Naive thymus-derived CD4-positive, alpha-beta T cell (primary cell): ENCODE data around the gene TUBGCP4. TPM values are rescaled to one million over a fixed set of nuclear protein-coding genes. Genes with fewer than 3 reads are reported as not detected.

Source experiments
- ATAC-seq: fragments of 150-1000 bp; cut with Tn5 transposase; 2 replicates; pipeline ENCODE4 v1.10.0; 2021; ENCODE audit warnings: mild to moderate bottlenecking, moderate library complexity
- CTCF ChIA-PET: fragments of 350-600 bp; sonication (Branson Sonifier 250); formaldehyde crosslinking; loops from one replicate; lab custom pipeline; 2021; ENCODE audit warnings: antibody characterized with exemption; lab: Charles Lee
- POLR2A ChIA-PET: fragments of 350-600 bp; sonication (Branson Sonifier 250); formaldehyde crosslinking; loops from one replicate; lab custom pipeline; 2021; ENCODE audit warnings: antibody characterized with exemption, inconsistent platforms; lab: Charles Lee
- DNase-seq, 9 donors: peaks; one replicate each; pipeline versions ENCODE4 v3.0.0 to v3.0.0-alpha.2; 2020 to 2022; ENCODE audit warnings: mixed read lengths in 1 of 9
- H3K27ac ChIP-seq: one replicate; pipeline ENCODE4 v1.7.0; 2013; ENCODE audit warnings: mild to moderate bottlenecking, low read depth, low read length, moderate library complexity
- H3K27me3 ChIP-seq, 2 donors: one replicate each; pipeline ENCODE4 v1.7.0; 2013; ENCODE audit warnings: low read length in 2 of 2, mild to moderate bottlenecking in 2 of 2, moderate library complexity in 2 of 2; ENCODE audit not compliant: control insufficient read depth in 2 of 2, insufficient read depth in 2 of 2
- H3K36me3 ChIP-seq, 3 experiments: 1 replicate in 2 of 3; 2 replicates in 1 of 3; pipeline ENCODE4 v1.7.0; 2013; ENCODE audit warnings: low read length in 3 of 3, mild to moderate bottlenecking in 3 of 3, moderate library complexity in 1 of 3; ENCODE audit not compliant: insufficient read depth in 3 of 3, control insufficient read depth in 2 of 3
- H3K4me1 ChIP-seq, 2 donors: one replicate each; pipeline ENCODE4 v1.7.0; 2013; ENCODE audit warnings: low read length in 2 of 2, mild to moderate bottlenecking in 2 of 2, moderate library complexity in 1 of 2; ENCODE audit not compliant: control insufficient read depth in 2 of 2, insufficient read depth in 2 of 2
- H3K4me3 ChIP-seq: 2 replicates; pipeline ENCODE4 v1.7.0; 2013; ENCODE audit warnings: mild to moderate bottlenecking, low read length
- H3K9me3 ChIP-seq, 3 experiments: 1 replicate in 2 of 3; 2 replicates in 1 of 3; pipeline ENCODE4 v1.7.0; 2013; ENCODE audit warnings: low read length in 3 of 3; ENCODE audit not compliant: control insufficient read depth in 2 of 3
- H3K27ac Mint-ChIP-seq, 9 donors: one replicate each; pipeline ENCODE4 v1.8.0; 2020 to 2022; ENCODE audit warnings: mixed read lengths in 9 of 9, mild to moderate bottlenecking in 8 of 9, moderate library complexity in 5 of 9, inconsistent platforms in 2 of 9
- H3K27me3 Mint-ChIP-seq, 5 donors: one replicate each; pipeline ENCODE4 v1.8.0; 2021 to 2022; ENCODE audit warnings: mixed read lengths in 5 of 5, mild to moderate bottlenecking in 1 of 5
- H3K36me3 Mint-ChIP-seq, 5 donors: one replicate each; pipeline ENCODE4 v1.8.0; 2020 to 2022; ENCODE audit warnings: mixed read lengths in 5 of 5, mild to moderate bottlenecking in 3 of 5, inconsistent platforms in 1 of 5
- H3K4me1 Mint-ChIP-seq, 7 donors: one replicate each; pipeline ENCODE4 v1.8.0; 2020 to 2022; ENCODE audit warnings: mixed read lengths in 7 of 7, mild to moderate bottlenecking in 3 of 7, inconsistent platforms in 1 of 7
- H3K4me3 Mint-ChIP-seq, 10 donors: one replicate each; pipeline ENCODE4 v1.8.0; 2020 to 2022; ENCODE audit warnings: mild to moderate bottlenecking in 10 of 10, mixed read lengths in 10 of 10, moderate library complexity in 6 of 10, inconsistent platforms in 2 of 10
- H3K9me3 Mint-ChIP-seq, 11 donors: one replicate each; pipeline ENCODE4 v1.8.0; 2020 to 2022; ENCODE audit warnings: mixed read lengths in 11 of 11, mild to moderate bottlenecking in 4 of 11, inconsistent platforms in 1 of 11, moderate library complexity in 1 of 11
- intact Hi-C, 2 donors: fragments of 100-400 bp; cut with micrococcal nuclease; formaldehyde crosslinking; loops; one replicate each; pipeline ENCODE4 v1.15.1; 2023
- polyA plus RNA-seq, 2 donors: library from polyadenylated mRNA; unstranded; fragments of 300-500 nt; fragmentation: Illumina TruSeq; gene quantifications; one replicate each; pipeline ENCODE4 v1.2.3, GENCODE V29; 2021
- total RNA-seq, 6 experiments: library from RNA in 5 of 6; stranded (reverse) in 5 of 6; gene quantifications; 1 replicate in 5 of 6; 2 replicates in 1 of 6; pipeline ENCODE4 v1.2.3 and lab custom pipeline; 2021 to 2026

Gene TUBGCP4
- total and polyA plus RNA-seq, 7 experiments from 2014 or later: 7.7 to 34.7 (median 15.0) TPM

DNA sequence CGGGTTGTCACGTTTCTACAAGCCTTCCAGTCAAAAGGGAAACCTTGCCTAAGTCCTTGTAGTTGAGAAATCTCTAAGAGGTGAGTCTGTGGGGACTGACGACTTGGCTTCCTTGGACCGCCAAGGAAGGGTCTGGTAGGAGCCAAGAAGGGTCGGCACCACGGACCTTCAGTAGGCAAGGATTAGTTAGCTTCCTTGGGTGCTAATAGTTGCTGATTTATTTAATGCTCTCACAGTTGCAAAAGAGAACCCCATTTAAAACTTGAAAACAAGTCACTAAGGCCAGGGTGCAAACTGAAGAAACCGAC lies 40.2 kb upstream of the TUBGCP4 start:
- Histone ChIP-seq H3K27me3 (no peaks in the 10 kb centered on the region), H3K9me3 (no peaks in the 10 kb centered on the region), H3K27ac (peak overlapping the region; percentile 88), H3K36me3 (peaks cover 0 to 6% (median 0%) of the 10 kb centered on the region in 3 experiments), H3K4me1 (peaks cover 19 to 22% of the 10 kb centered on the region in 2 donors), H3K4me3 (peak overlapping the region; percentile 84)
- Mint-ChIP-seq H3K36me3 (peaks cover 4 to 39% (median 24%) of the 10 kb centered on the region in 5 donors), H3K4me3 (peak overlapping the region; percentile 89 to 98 (median 96)), H3K4me1 (peaks cover 19 to 52% (median 43%) of the 10 kb centered on the region in 7 donors), H3K9me3 (peaks cover 0 to 5% (median 0%) of the 10 kb centered on the region in 11 donors), H3K27me3 (peaks cover 0 to under 1% (median 0%) of the 10 kb centered on the region in 5 donors), H3K27ac (peak overlapping the region; percentile 93 to 99 (median 99))
- peak in 1 of 9 donors; percentile 14 for DNase-seq
- CTCF ChIA-PET: no interaction called here
- ATAC-seq: peak; percentile 7
- intact Hi-C loops: loop anchor here (1.0 to 10.0 kb wide), 13 partner anchors 41 to 1058 kb away; partner anchors contain the start of genes GANC (in 2 of the 2), TMEM87A (in 2 of the 2), TUBGCP4 (in 2 of the 2) and ZSCAN29 (in 2 of the 2)
- POLR2A ChIA-PET: interaction anchor here (0.9 kb wide), 1 partner anchor 28 kb away, joined by 3 read pairs; no protein-coding TSS in a partner anchor

DNA sequence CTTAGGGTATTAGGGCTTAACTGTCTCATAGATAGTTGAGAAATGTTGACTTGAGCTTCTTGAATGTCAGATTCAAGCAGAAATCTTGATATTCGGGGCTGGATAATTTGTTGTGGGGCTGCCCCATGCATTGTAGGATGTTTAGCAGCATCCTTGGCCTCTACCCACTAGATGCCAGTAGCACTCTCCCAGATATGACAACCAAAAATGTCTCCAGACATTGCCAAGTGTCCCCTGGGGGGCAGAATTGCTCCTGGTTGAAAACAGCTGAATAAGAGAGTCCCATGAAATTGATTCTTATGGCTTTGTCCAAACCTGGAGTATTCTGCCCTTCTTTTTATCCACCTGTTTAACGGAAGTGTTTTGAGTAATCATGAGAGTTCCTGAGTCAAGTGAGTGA lies 24.6 kb upstream of the TUBGCP4 start:
- ChIA-PET POLR2A (interaction anchor here (0.6 kb wide), 1 partner anchor 437 kb away, joined by 3 read pairs; no protein-coding TSS in a partner anchor), CTCF (no interaction called here)
- H3K27me3 ChIP-seq: no peaks in the 10 kb centered on the region
- Mint-ChIP-seq H3K27ac (no peak overlapping the region), H3K4me1 (no peaks in the 10 kb centered on the region), H3K4me3 (no peak overlapping the region), H3K36me3 (peaks cover 7 to 37% (median 11%) of the 10 kb centered on the region in 5 donors), H3K27me3 (no peaks in the 10 kb centered on the region), H3K9me3 (no peaks in the 10 kb centered on the region)
- no peak for ATAC-seq
- intact Hi-C loops: no loop called here
- peaks cover 0 to 22% (median 0%) of the 10 kb centered on the region in 3 experiments for H3K36me3 ChIP-seq
- peak in 1 of 9 donors; percentile 11 for DNase-seq
- H3K9me3 ChIP-seq: no peaks in the 10 kb centered on the region
- no peak overlapping the region for H3K27ac ChIP-seq
- H3K4me1 ChIP-seq: no peaks in the 10 kb centered on the region
- H3K4me3 ChIP-seq: no peak overlapping the region

DNA sequence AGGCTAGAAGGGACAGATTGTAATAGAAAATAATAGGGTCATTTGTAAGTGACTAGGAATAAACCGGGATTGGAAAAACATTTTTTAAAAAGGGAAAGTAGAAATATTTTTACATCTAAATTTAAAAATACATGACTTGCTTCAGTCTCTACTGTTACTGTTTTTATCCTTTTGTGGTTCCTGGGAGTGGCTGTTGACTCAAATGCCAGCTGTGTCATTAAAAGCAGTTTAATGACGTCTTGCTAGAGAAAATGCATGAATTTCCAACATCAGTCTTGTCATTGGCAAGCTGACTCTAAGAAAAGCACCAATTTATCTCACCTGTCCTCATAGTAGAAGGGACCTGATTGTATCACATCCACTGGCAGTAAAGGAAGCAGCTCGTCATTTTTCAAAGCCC lies 23.8 kb upstream of the TUBGCP4 start:
- H3K36me3 Mint-ChIP-seq: peaks cover 7 to 34% (median 11%) of the 10 kb centered on the region in 5 donors
- DNase-seq: no peak
- no peak overlapping the region for H3K4me3 Mint-ChIP-seq
- Histone ChIP-seq H3K4me1 (no peaks in the 10 kb centered on the region), H3K4me3 (no peak overlapping the region), H3K27me3 (no peaks in the 10 kb centered on the region), H3K9me3 (no peaks in the 10 kb centered on the region), H3K27ac (no peak overlapping the region), H3K36me3 (peaks cover 0 to 22% (median 0%) of the 10 kb centered on the region in 3 experiments)
- intact Hi-C loops: no loop called here
- ChIA-PET CTCF (no interaction called here), POLR2A (interaction anchor here (0.6 kb wide), 1 partner anchor 436 kb away, joined by 3 read pairs; no protein-coding TSS in a partner anchor)
- H3K27me3 Mint-ChIP-seq: no peaks in the 10 kb centered on the region
- H3K9me3 Mint-ChIP-seq: no peaks in the 10 kb centered on the region
- no peak for ATAC-seq
- no peak overlapping the region for H3K27ac Mint-ChIP-seq
- H3K4me1 Mint-ChIP-seq: no peaks in the 10 kb centered on the region

DNA sequence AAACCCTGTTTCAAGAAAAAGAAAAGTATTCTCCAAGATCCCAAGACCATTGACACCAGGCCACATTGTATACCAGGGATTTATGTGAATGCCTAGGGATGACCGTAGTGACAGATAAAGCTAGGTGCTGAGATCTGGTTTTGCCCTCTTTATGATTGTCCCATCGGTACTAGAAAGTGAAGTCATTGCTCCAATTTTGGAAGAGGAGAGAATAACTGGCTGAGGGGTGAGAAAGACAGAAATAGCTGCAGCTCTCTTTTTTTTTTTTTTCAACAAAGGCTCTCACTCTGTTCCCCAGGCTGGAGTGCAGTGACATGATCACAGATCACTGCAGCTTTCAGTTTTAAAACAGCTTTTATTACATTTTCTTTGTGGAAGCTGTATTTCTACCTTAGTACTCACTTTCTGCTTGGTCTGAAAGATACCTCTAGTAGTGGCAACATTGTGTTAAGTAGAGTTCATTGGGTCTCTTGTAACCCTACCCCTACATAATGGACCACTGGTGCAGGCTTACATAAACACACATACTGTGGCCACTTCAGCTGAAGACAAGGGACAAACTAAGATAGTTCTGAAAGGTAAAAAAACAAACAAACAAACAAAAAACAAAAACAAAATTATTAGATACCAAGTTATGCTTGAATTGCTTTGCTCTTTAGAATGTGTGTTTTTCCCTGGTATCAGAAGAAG lies 18.1 kb upstream of the TUBGCP4 start:
- Mint-ChIP-seq H3K27ac (peak overlapping the region in 5 of 9 donors; percentile 3 to 65 (median 34)), H3K27me3 (no peaks in the 10 kb centered on the region), H3K4me3 (no peak overlapping the region), H3K9me3 (peaks cover 0 to 7% (median under 1%) of the 10 kb centered on the region in 11 donors), H3K4me1 (peaks cover 4 to 39% (median 23%) of the 10 kb centered on the region in 7 donors), H3K36me3 (peaks cover 7 to 28% (median 20%) of the 10 kb centered on the region in 5 donors)
- H3K27me3 ChIP-seq: no peaks in the 10 kb centered on the region
- POLR2A ChIA-PET: interaction anchor here (0.6 to 1.7 kb wide), 3 partner anchors 8 to 1299 kb away, joined by 3 to 6 read pairs (median 5); partner anchors contain the start of genes TUBGCP4 and ZSCAN29
- peaks cover 0 to 5% (median 0%) of the 10 kb centered on the region in 3 experiments for H3K9me3 ChIP-seq
- no peak overlapping the region for H3K4me3 ChIP-seq
- H3K36me3 ChIP-seq: peaks cover 0 to 9% (median 0%) of the 10 kb centered on the region in 3 experiments
- no peak for ATAC-seq
- H3K27ac ChIP-seq: no peak overlapping the region
- CTCF ChIA-PET: interaction anchor here (0.6 to 2.8 kb wide), 2 partner anchors 23 to 162 kb away, joined by 3 to 9 read pairs; no protein-coding TSS in a partner anchor
- DNase-seq: no peak
- intact Hi-C loops: no loop called here
- H3K4me1 ChIP-seq: peaks cover 0 to 17% of the 10 kb centered on the region in 2 donors

DNA sequence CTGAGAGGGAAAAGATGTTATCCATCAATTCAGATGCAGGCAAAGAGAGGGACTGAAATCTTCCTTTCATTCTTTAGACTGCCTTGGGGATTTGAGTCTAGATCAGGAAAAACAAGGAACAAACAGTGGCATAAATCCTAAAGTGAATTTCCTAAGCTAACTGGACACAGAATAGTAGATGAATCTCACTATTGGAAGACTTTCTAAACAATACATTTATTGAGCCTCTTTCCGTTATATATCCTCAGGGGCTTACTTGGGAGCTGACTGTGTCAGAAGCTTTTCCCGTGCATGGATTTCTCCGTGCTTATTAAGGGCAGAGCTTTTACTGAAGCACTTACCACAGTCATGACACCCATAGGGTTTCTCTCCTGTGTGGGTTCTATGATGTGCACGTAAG lies 10.1 kb upstream of the TUBGCP4 start:
- ChIA-PET POLR2A (interaction anchor here (1.3 kb wide), 1 partner anchor 9 kb away, joined by 3 read pairs; no protein-coding TSS in a partner anchor), CTCF (interaction anchor here (1.2 kb wide), 1 partner anchor 15 kb away, joined by 3 read pairs; no protein-coding TSS in a partner anchor)
- H3K4me1 ChIP-seq: no peaks in the 10 kb centered on the region
- H3K4me3 Mint-ChIP-seq: no peak overlapping the region
- DNase-seq (no peak), ATAC-seq (no peak)
- H3K4me1 Mint-ChIP-seq: peaks cover 0 to 19% (median 8%) of the 10 kb centered on the region in 7 donors
- intact Hi-C loops: no loop called here
- peaks cover 11 to 82% (median 50%) of the 10 kb centered on the region in 11 donors for H3K9me3 Mint-ChIP-seq
- H3K36me3 Mint-ChIP-seq: peaks cover 42 to 78% (median 73%) of the 10 kb centered on the region in 5 donors
- H3K27me3 Mint-ChIP-seq: no peaks in the 10 kb centered on the region
- H3K27ac ChIP-seq: no peak overlapping the region
- H3K9me3 ChIP-seq: peaks cover 5 to 66% (median 5%) of the 10 kb centered on the region in 3 experiments
- no peaks in the 10 kb centered on the region for H3K27me3 ChIP-seq
- H3K36me3 ChIP-seq: peaks cover 0 to 40% (median 0%) of the 10 kb centered on the region in 3 experiments
- no peak overlapping the region for H3K27ac Mint-ChIP-seq
- H3K4me3 ChIP-seq: no peak overlapping the region

DNA sequence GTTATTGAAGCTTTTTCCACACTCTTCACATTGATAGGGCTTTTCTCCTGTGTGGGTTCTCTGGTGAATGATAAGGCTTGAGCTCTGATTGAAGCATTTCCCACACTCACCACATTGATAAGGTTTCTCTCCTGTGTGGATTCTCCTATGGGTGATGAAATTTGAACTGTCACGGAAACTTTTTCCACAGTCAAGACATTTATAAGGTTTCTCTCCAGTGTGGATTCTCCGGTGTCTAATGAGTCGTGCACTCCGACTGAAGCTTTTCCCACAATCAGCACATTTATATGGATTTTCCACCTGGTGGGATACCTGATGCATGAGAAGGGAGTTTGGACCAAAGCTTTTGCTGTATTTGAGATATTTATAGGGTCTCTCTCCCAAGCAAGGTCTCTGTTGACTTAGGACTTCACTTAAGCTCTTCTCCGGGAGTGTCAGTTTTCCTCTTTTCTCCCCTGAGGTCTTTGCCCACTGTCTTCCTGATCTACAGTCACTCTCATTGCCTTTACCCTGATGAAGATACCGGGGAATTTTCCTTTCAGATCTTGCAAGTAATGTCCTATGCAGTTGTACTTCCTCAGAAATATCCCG lies 9.5 kb upstream of the TUBGCP4 start:
- peaks cover 0 to 20% (median 12%) of the 10 kb centered on the region in 7 donors for H3K4me1 Mint-ChIP-seq
- ChIA-PET CTCF (interaction anchor here (1.2 kb wide), 1 partner anchor 15 kb away, joined by 3 read pairs; no protein-coding TSS in a partner anchor), POLR2A (interaction anchor here (1.3 to 1.5 kb wide), 2 partner anchors 9 kb away, joined by 3 to 5 read pairs; partner anchors contain the start of genes TUBGCP4 and ZSCAN29)
- no peak for ATAC-seq
- H3K4me3 Mint-ChIP-seq: no peak overlapping the region
- no peaks in the 10 kb centered on the region for H3K27me3 ChIP-seq
- peaks cover 15 to 84% (median 54%) of the 10 kb centered on the region in 11 donors for H3K9me3 Mint-ChIP-seq
- peaks cover 5 to 71% (median 5%) of the 10 kb centered on the region in 3 experiments for H3K9me3 ChIP-seq
- H3K36me3 ChIP-seq: peaks cover 0 to 46% (median 0%) of the 10 kb centered on the region in 3 experiments
- no peaks in the 10 kb centered on the region for H3K27me3 Mint-ChIP-seq
- no peaks in the 10 kb centered on the region for H3K4me1 ChIP-seq
- no peak overlapping the region for H3K27ac ChIP-seq
- intact Hi-C loops: no loop called here
- H3K36me3 Mint-ChIP-seq: peaks cover 48 to 80% (median 75%) of the 10 kb centered on the region in 5 donors
- no peak overlapping the region for H3K27ac Mint-ChIP-seq
- DNase-seq: no peak
- no peak overlapping the region for H3K4me3 ChIP-seq
